Type B pancreatic cell (in vitro differentiated cells): ENCODE measurements around the gene CATSPERE. TPM values are rescaled to one million over a fixed set of nuclear protein-coding genes. Genes with fewer than 3 reads are reported as not detected.

ENCODE experiments used
- DNase-seq: peaks from one replicate; pipeline ENCODE4 v3.0.0; 2021; ENCODE audit warnings: mixed read lengths; ENCODE audit not compliant: unreplicated experiment; ENCODE audit errors: extremely low spot score
- H3K27ac Mint-ChIP-seq: 2 replicates; pipeline ENCODE4 v1.8.0; 2021; ENCODE audit warnings: mild to moderate bottlenecking, mixed read lengths
- H3K27me3 Mint-ChIP-seq: 2 replicates; pipeline ENCODE4 v1.8.0; 2021; ENCODE audit warnings: mixed read lengths
- H3K36me3 Mint-ChIP-seq: 2 replicates; pipeline ENCODE4 v1.8.0; 2021; ENCODE audit warnings: mixed read lengths
- H3K4me1 Mint-ChIP-seq: one replicate; pipeline ENCODE4 v1.8.0; 2021; ENCODE audit warnings: mixed read lengths; ENCODE audit not compliant: unreplicated experiment
- H3K4me3 Mint-ChIP-seq: 2 replicates; pipeline ENCODE4 v1.8.0; 2021; ENCODE audit warnings: mild to moderate bottlenecking, mixed read lengths
- H3K9me3 Mint-ChIP-seq: 2 replicates; pipeline ENCODE4 v1.8.0; 2021; ENCODE audit warnings: mixed read lengths
- CTCF ChIP-seq: fragments of 200-600 bp; sonication (generic); conservative IDR thresholded peaks from 2 replicates; pipeline ENCODE4 v1.5.0; 2021; ENCODE audit warnings: antibody characterized with exemption, mild to moderate bottlenecking
- total RNA-seq: library from RNA; stranded (reverse); gene quantifications from 2 replicates; pipeline ENCODE4 v1.2.1, GENCODE V29; 2021; ENCODE audit warnings: low replicate concordance

The CATSPERE gene
- total RNA-seq, 1 donor from 2014 or later, result 1.1 TPM

GRCh38 chr1:244603498-244603897 lies 142.4 kb downstream of the CATSPERE start:
- H3K9me3 Mint-ChIP-seq, result no peaks in the 10 kb centered on the region
- no peak overlapping the region for H3K4me3 Mint-ChIP-seq
- H3K4me1 Mint-ChIP-seq, result no peaks in the 10 kb centered on the region
- H3K36me3 Mint-ChIP-seq, result no peaks in the 10 kb centered on the region
- TF ChIP-seq CTCF, result peak; percentile 95
- DNase-seq, result no peak
- H3K27me3 Mint-ChIP-seq, result no peaks in the 10 kb centered on the region
- H3K27ac Mint-ChIP-seq, result no peak overlapping the region

- H3K9me3 Mint-ChIP-seq, result no peaks in the 10 kb centered on the region
- no peaks in the 10 kb centered on the region for H3K36me3 Mint-ChIP-seq
- H3K27me3 Mint-ChIP-seq, result no peaks in the 10 kb centered on the region
- no peak for DNase-seq
- no peak overlapping the region for H3K27ac Mint-ChIP-seq
- H3K4me1 Mint-ChIP-seq, result no peaks in the 10 kb centered on the region
- TF ChIP-seq CTCF, result no peak
- no peak overlapping the region for H3K4me3 Mint-ChIP-seq
Measured at GRCh38 chr1:244605835-244606370, 144.8 kb downstream of the CATSPERE start.

GRCh38 chr1:244614113-244614836 lies 153.2 kb downstream of the CATSPERE start:
- no peaks in the 10 kb centered on the region for H3K9me3 Mint-ChIP-seq
- H3K36me3 Mint-ChIP-seq, result no peaks in the 10 kb centered on the region
- no peaks in the 10 kb centered on the region for H3K27me3 Mint-ChIP-seq
- no peak overlapping the region for H3K4me3 Mint-ChIP-seq
- H3K27ac Mint-ChIP-seq, result no peak overlapping the region
- no peaks in the 10 kb centered on the region for H3K4me1 Mint-ChIP-seq
- no peak for DNase-seq
- no peak for TF ChIP-seq CTCF

GRCh38 chr1:244614879-244615278 lies 153.8 kb downstream of the CATSPERE start:
- DNase-seq, result no peak
- TF ChIP-seq CTCF, result no peak

GRCh38 chr1:244615301-244615700 lies 154.2 kb downstream of the CATSPERE start:
- H3K36me3 Mint-ChIP-seq, result no peaks in the 10 kb centered on the region
- H3K4me1 Mint-ChIP-seq, result no peaks in the 10 kb centered on the region
- no peak overlapping the region for H3K4me3 Mint-ChIP-seq
- no peaks in the 10 kb centered on the region for H3K27me3 Mint-ChIP-seq
- no peaks in the 10 kb centered on the region for H3K9me3 Mint-ChIP-seq
- TF ChIP-seq CTCF, result no peak
- H3K27ac Mint-ChIP-seq, result no peak overlapping the region
- no peak for DNase-seq

More at GRCh38 chr1:244614879-244615278, 153.8 kb downstream of the CATSPERE start:
- no peak overlapping the region for H3K27ac Mint-ChIP-seq
- no peaks in the 10 kb centered on the region for H3K4me1 Mint-ChIP-seq
- H3K4me3 Mint-ChIP-seq, result no peak overlapping the region
- H3K9me3 Mint-ChIP-seq, result no peaks in the 10 kb centered on the region
- no peaks in the 10 kb centered on the region for H3K36me3 Mint-ChIP-seq
- no peaks in the 10 kb centered on the region for H3K27me3 Mint-ChIP-seq
